ENCODE data around the gene LRRC23. TPM values are rescaled to one million over a fixed set of nuclear protein-coding genes. Genes with fewer than 3 reads are reported as not detected.
A peak's percentile ranks its signal among the peaks of the same experiment; 100 is the strongest.

LRRC23 gene, protein sequence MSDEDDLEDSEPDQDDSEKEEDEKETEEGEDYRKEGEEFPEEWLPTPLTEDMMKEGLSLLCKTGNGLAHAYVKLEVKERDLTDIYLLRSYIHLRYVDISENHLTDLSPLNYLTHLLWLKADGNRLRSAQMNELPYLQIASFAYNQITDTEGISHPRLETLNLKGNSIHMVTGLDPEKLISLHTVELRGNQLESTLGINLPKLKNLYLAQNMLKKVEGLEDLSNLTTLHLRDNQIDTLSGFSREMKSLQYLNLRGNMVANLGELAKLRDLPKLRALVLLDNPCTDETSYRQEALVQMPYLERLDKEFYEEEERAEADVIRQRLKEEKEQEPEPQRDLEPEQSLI
- total RNA-seq: 14.4 and 15.5 TPM in 2 replicates
- 11.2 TPM for total RNA-seq (2013)
- polyA plus RNA-seq: 5.3 and 7.0 TPM in 2 replicates
- polyA minus RNA-seq: 9.4 and 11.8 TPM in 2 replicates

GRCh38 chr12:6904280-6905276, at the start of gene LRRC23:
Gene LRRC23 (plus strand): TSS chr12:6904822. CDS start chr12:6905634, 812 bp downstream.
- intact Hi-C loops (cut with micrococcal nuclease): loop anchor here (1.0 kb wide), 5 partner anchors 10 to 66 kb away; partner anchors contain the start of genes EMG1, ENO2, PHB2 and SPSB2
- no peak for TF ChIP-seq EZH2 (IDR thresholded peaks at IDR 0.05; ENCODE audit: borderline replicate concordance, insufficient read depth, low read depth, low read length, poor library complexity, severe bottlenecking)
- TF ChIP-seq, protein P1, sequence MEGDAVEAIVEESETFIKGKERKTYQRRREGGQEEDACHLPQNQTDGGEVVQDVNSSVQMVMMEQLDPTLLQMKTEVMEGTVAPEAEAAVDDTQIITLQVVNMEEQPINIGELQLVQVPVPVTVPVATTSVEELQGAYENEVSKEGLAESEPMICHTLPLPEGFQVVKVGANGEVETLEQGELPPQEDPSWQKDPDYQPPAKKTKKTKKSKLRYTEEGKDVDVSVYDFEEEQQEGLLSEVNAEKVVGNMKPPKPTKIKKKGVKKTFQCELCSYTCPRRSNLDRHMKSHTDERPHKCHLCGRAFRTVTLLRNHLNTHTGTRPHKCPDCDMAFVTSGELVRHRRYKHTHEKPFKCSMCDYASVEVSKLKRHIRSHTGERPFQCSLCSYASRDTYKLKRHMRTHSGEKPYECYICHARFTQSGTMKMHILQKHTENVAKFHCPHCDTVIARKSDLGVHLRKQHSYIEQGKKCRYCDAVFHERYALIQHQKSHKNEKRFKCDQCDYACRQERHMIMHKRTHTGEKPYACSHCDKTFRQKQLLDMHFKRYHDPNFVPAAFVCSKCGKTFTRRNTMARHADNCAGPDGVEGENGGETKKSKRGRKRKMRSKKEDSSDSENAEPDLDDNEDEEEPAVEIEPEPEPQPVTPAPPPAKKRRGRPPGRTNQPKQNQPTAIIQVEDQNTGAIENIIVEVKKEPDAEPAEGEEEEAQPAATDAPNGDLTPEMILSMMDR (IDR thresholded peaks at IDR 0.05): no peak
- peak; percentile 98 for DNase-seq
- H3K9me3 Mint-ChIP-seq (ENCODE audit: insufficient read depth): no peaks in the 10 kb centered on the region
- H3K4me3 Mint-ChIP-seq: no peak within 1 kb of the TSS
- POLR2A ChIA-PET: interaction anchor here (1.1 to 1.8 kb wide), 4 partner anchors 31 to 53 kb away, joined by 3 to 8 read pairs (median 6); partner anchors contain the start of genes CDCA3, SPSB2 and USP5
- H3K4me2 ChIP-seq (replicated peaks; ENCODE audit: low read depth, low read length, poor library complexity, severe bottlenecking): peak within 1 kb of the TSS; percentile 92
- peak within 1 kb of the TSS; percentile 92 for H3K9ac ChIP-seq (ENCODE audit: low read length)
- peak within 1 kb of the TSS; percentile 89 for H2AFZ ChIP-seq (ENCODE audit: insufficient read depth, low read depth, low read length, poor library complexity, severe bottlenecking)
- H3K27me3 Mint-ChIP-seq: no peaks in the 10 kb centered on the region
- CTCF ChIA-PET: interaction anchor here (1.4 to 6.9 kb wide), 2 partner anchors 31 to 33 kb away, joined by 4 to 33 read pairs; partner anchors contain the start of gene SPSB2
- H4K20me1 ChIP-seq (ENCODE audit: control insufficient read depth, insufficient read depth, low read length, poor library complexity, severe bottlenecking): no peaks in the 10 kb centered on the region
- WGBS (ENCODE audit: insufficient coverage): 4% methylated on average over 24 of the region's 34 CpGs
- H3K27ac Mint-ChIP-seq: no peak within 1 kb of the TSS
- peak within 1 kb of the TSS; percentile 82 to 94 for H3K27ac ChIP-seq (ENCODE audit: low read length in 2 of 2)
- peak; percentile 98 for ATAC-seq (ENCODE audit: low read depth)
- H3K36me3 ChIP-seq (replicated peaks in 1 of 2; ENCODE audit: control extremely low read depth in 1 of 2, control insufficient read depth in 1 of 2, extremely low read depth in 1 of 2, insufficient read depth in 2 of 2, low read length in 1 of 2): peaks cover 0 to 6% of the 10 kb centered on the region in 2 experiments
- H3K4me1 ChIP-seq (ENCODE audit: control insufficient read depth in 2 of 2, insufficient read depth in 2 of 2, low read length in 2 of 2): peaks cover 14 to 24% of the 10 kb centered on the region in 2 donors
- H3K4me3 ChIP-seq (ENCODE audit: control extremely low read depth in 1 of 5, extremely low read depth in 1 of 5, insufficient read depth in 1 of 5, low read depth in 2 of 5, low read length in 4 of 5): peak within 1 kb of the TSS; percentile 59 to 86 (median 74)
- no peaks in the 10 kb centered on the region for H3K79me2 ChIP-seq (ENCODE audit: control insufficient read depth, insufficient read depth, low read length)
- H3K27me3 ChIP-seq (replicated peaks in 1 of 4; ENCODE audit: control extremely low read depth in 1 of 4, control insufficient read depth in 3 of 4, insufficient read depth in 4 of 4, low read length in 3 of 4): no peaks in the 10 kb centered on the region
- H3K4me1 Mint-ChIP-seq: peaks cover 6% of the 10 kb centered on the region
- no peaks in the 10 kb centered on the region for H3K9me3 ChIP-seq (ENCODE audit: control extremely low read depth in 1 of 3, control insufficient read depth in 2 of 3, insufficient read depth in 1 of 3, low read length in 2 of 3)

All from B cell (primary cell).